GM12891 (cell line): Measurements from ENCODE around the gene PEAK1.
"Not testable (repeated sequence)": the region's sequence is repeated elsewhere in the genome, so short reads cannot be mapped to it uniquely, and the experiment has no call there.

Experiments used
- POLR2A ChIP-seq: IDR thresholded peaks from 2 replicates; pipeline ENCODE4 v1.6.1; 2011; ENCODE audit warnings: low read depth, low read length, control low read depth
- POLR2AphosphoS5 ChIP-seq: IDR thresholded peaks from 2 replicates; pipeline ENCODE4 v1.6.1; 2011; ENCODE audit warnings: low read depth, low read length, control low read depth

- not testable (repeated sequence) for TF ChIP-seq POLR2A, POLR2AphosphoS5
Measured at GRCh38 chr15:77273136-77273535, 146.8 kb downstream of the PEAK1 start.
